A549 (cell line): Measurements from ENCODE around the gene GSTCD.

Source experiments
- BHLHE40 ChIP-seq: IDR thresholded peaks from 2 replicates; pipeline ENCODE4 v1.6.1; 2012; ENCODE audit warnings: low read depth, low read length, inconsistent platforms
- CEBPB ChIP-seq, 2 experiments: fragments of >200 bp in 1 of 2; sonication (Bioruptor Twin) in 1 of 2; formaldehyde crosslinking in 1 of 2; IDR thresholded peaks; 2 replicates each; pipeline ENCODE4 v1.6.1; 2012 to 2016
- CTCF ChIP-seq: fragments of >200 bp; sonication (Bioruptor Twin); formaldehyde crosslinking; IDR thresholded peaks from 3 replicates; pipeline ENCODE4 v1.5.1; 2016
- E2F6 ChIP-seq: IDR thresholded peaks from 2 replicates; pipeline ENCODE4 v1.6.1; 2012; ENCODE audit warnings: low read depth, borderline replicate concordance
- FOSL2 ChIP-seq, 2 experiments: fragments of 450-650 bp in 1 of 2; fragments of >200 bp in 1 of 2; sonication (Bioruptor Twin) in 1 of 2; formaldehyde crosslinking; IDR thresholded peaks; 2 replicates each; pipeline versions ENCODE4 v1.5.0 to v1.6.1; 2016 to 2020; ENCODE audit warnings: mild to moderate bottlenecking in 1 of 2, moderate library complexity in 1 of 2
- JUN ChIP-seq, 2 experiments: fragments of >200 bp; sonication (Bioruptor Twin); formaldehyde crosslinking; IDR thresholded peaks; 2 replicates in 1 of 2; 3 replicates in 1 of 2; pipeline ENCODE4 v1.6.1; 2016 to 2017
- MAFK ChIP-seq: fragments of 450-650 bp; IDR thresholded peaks from 2 replicates; pipeline ENCODE4 v1.6.1; 2014; ENCODE audit not compliant: partially characterized antibody
- MYC ChIP-seq: IDR thresholded peaks from 2 replicates; pipeline ENCODE4 v1.6.1; 2012; ENCODE audit warnings: mild to moderate bottlenecking, inconsistent platforms, low read length, improper control_type of control experiment, borderline replicate concordance
- POLR2A ChIP-seq: IDR thresholded peaks from 2 replicates; pipeline ENCODE4 v1.6.1; 2012; ENCODE audit warnings: mild to moderate bottlenecking, low read length
- REST ChIP-seq: fragments of 200-600 bp; sonication (generic); IDR thresholded peaks from 2 replicates; pipeline ENCODE4 v1.6.1; 2016; ENCODE audit warnings: antibody characterized with exemption, mild to moderate bottlenecking, moderate library complexity
- SMC3 ChIP-seq: fragments of >200 bp; sonication (Bioruptor Twin); formaldehyde crosslinking; IDR thresholded peaks from 3 replicates; pipeline ENCODE4 v1.6.1; 2018; ENCODE audit warnings: inconsistent platforms
- TF ChIP-seq, protein P1 (sequence below): IDR thresholded peaks from 2 replicates; pipeline ENCODE4 v1.6.1; 2012
- TF ChIP-seq, protein P2 (sequence below): fragments of 450-650 bp; IDR thresholded peaks from 2 replicates; pipeline ENCODE4 v1.6.1; 2014; ENCODE audit warnings: antibody characterized with exemption

GRCh38 chr4:105851196-105851595 is 142.6 kb downstream of the GSTCD start:
- TF ChIP-seq CEBPB (IDR thresholded peaks at IDR 0.05) (no peak), SMC3 (no peak), POLR2A (no peak), MYC (no peak), MAFK (no peak), CTCF (no peak), JUN (IDR thresholded peaks at IDR 0.05) (no peak), E2F6 (no peak), REST (no peak), BHLHE40 (no peak), FOSL2 (IDR thresholded peaks at IDR 0.05) (no peak), FOSL2 (CRISPR knock-in tag; IDR thresholded peaks at IDR 0.05) (no peak)
- TF ChIP-seq, protein P1, sequence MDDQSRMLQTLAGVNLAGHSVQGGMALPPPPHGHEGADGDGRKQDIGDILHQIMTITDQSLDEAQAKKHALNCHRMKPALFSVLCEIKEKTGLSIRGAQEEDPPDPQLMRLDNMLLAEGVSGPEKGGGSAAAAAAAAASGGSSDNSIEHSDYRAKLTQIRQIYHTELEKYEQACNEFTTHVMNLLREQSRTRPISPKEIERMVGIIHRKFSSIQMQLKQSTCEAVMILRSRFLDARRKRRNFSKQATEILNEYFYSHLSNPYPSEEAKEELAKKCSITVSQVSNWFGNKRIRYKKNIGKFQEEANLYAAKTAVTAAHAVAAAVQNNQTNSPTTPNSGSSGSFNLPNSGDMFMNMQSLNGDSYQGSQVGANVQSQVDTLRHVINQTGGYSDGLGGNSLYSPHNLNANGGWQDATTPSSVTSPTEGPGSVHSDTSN: no peak
- TF ChIP-seq, protein P2, sequence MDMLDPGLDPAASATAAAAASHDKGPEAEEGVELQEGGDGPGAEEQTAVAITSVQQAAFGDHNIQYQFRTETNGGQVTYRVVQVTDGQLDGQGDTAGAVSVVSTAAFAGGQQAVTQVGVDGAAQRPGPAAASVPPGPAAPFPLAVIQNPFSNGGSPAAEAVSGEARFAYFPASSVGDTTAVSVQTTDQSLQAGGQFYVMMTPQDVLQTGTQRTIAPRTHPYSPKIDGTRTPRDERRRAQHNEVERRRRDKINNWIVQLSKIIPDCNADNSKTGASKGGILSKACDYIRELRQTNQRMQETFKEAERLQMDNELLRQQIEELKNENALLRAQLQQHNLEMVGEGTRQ: no peak
